ENCODE results near the gene OR7C2.
"Not testable (repeated sequence)": the region's sequence is repeated elsewhere in the genome, so short reads cannot be mapped to it uniquely, and the experiment has no call there.

OR7C2 gene

DNA sequence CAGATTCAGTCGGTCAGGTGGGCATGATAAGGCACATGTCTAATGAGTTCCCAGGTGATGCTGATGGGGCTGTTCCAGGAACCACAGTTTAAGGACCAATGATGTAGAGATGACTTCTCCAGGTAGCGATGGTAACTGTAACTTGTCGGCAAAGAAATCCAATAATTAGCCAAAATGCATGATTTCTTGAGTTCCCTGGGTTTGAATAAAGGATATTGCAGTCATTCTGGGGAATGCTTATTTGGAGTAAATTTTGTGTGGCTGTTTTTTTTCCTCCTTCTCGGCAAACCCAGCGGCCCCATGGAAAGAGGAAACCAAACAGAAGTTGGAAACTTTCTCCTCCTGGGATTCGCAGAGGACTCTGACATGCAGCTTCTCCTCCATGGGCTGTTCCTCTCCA, at the start of gene OR7C2:
OR7C2 (plus strand) TSS at position 301 of the 400 bp plus-strand sequence; CDS start at position 301, 0 bp downstream.
- DNase-seq: no peak

DNA sequence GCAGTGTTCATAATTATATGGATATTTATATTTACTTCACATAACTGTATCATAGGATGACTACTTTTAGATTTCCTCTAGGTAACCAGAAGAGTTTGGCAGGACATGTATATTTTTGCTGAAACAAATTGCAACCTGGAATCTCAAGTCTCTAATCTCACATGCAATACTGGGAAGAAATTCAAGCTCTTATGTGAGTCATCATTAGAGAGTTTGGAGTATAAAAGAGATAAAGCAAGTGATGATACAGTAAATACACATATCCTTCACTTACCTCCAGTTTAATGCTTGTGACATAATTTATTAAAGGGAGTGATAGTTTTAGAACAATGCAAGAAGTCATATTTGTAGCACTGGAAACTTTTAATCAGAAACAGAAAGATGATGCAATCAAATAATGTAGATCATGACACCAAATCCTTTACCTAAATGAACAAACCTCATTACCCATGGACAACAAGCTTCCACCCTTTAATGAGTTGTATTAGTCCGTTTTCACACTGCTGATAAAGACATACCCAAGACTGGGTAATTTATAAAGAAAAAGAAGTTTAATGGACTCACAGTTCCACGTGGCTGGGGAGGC, 39.5 kb upstream of the OR7C2 start:
- DNase-seq: no peak

DNA sequence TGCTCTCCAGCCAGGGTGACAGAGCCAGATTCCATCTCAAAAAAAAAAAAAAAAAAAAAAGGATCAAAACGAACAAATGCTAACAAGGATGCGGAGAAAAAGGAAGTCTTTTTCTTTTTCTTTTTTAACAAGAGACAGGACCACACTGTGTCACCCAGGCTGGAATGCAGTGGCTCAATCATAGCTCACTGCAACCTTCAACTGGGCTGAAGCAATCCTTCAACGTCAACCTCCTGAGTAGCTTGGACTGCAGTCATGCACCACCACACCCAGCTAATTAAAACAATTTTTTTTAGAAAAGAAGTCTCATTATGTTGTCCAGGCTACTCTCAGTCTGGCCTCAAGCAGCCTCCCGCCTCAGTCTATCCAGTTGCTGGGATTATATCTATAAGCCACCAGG, 34.6 kb upstream of the OR7C2 start:
- DNase-seq: no peak

DNA sequence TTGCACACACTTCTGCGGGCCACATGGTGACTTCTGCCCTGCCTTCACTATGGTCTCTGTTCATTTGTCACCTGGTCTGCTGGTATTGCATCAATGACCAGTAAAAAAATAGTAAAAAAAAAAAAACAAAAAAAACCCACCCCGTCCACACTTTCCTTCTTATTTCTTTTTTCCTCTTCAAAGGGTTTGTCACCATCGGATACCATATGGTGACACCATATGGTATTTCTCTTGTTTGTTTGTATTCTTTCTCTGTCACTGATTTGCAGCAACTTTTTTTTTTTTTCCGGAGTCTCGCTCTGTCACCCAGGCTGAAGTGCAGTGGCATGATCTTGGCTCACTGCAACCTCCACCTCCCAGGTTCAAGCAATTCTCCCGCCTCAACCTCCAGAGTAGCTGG, 26.2 kb upstream of the OR7C2 start:
- no peak for DNase-seq

DNA sequence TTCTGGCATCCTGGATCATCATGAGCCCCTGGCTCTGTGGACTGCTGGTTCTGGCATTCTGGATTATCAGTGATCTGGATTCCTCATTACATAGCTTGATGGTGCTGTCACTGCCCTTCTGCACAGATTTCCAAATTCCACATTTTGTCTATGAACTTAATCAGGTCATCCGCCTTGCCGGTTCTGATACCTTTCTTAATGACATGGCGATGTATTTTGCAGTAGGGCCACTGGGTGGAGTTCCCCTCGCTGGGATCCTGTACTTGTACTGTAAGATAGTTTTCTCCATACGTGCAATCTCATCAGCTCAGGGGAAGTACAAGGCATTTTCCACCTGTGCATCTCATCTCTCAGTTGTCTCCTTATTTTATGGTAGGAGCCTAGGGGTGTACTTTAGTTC, 24.4 kb upstream of the OR7C2 start:
- DNase-seq: no peak

DNA sequence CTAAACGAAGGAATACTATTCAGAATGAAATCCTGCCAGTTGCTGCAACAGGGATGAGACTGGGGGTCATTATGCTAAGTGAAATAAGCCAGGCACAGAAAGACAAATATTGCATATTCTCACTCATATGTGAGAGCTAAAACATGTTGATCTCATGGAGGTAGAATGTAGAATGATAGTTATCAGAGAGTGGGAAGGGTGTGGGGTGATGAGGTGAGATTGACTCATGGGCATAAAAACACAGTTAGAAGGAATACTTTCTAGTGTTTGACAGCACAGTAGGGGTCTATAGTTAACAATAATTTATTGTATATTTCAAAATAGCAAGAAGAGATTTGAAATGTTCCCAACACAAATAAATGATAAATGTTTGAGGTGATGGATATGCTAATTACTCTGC, 7.8 kb upstream of the OR7C2 start:
- DNase-seq: no peak

DNA sequence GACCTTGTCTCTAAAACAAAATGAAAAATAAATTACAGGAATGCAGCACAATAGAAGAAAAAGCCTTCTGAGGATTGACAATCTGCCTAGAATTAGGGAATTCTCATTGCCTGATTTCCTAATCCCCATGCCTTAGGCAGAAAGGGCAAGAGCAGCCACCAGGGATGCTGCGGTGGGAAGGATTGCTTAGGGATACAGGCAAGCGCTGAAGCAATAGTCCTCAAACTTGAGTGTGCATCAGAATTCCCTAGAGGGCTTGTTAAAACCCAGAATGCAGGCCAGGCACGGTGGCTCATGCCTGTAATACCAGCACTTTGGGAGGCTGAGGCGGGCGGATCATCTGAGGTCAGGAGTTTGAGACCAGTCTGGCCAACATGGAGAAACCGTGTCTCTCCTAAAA, 1.0 kb upstream of the OR7C2 start:
- DNase-seq: no peak

DNA sequence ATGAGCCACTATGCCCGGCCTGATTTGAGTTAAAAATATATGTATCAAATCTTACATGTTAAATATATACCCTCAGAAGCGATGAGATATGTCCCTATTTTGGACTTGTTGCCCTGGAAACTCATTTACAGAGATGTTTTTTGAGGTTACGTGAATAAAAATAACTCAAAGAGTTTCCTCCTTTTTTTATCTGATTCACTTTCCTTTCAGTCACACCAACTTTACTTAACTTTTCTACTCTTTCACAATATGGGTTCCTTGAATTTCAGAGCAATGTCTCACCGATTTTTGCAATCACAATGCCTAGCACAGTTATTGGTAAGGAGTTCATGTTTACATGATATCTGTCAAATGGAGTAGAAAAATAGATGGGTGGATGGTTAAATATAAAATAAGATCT, 2.3 kb downstream of the OR7C2 start:
- no peak for DNase-seq

DNA sequence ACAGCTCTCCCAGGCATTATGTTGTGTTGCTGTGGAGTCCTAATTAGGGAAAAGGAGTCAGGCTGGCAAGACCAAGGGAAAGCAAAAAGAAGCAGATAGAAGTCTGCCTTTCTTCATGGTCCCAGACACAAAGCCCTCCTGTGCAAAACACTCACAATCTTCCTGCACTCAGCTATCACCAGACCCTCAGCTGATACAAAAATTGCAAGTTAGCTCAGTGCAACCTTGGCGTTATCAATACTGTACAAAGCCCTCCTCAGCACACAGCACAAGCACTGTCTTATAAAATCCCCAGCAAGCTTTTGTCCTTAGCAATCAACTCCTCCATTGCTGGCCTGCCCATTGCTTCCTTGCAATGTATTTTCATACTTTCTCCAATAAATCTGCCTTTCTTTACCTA, 3.2 kb downstream of the OR7C2 start:
- no peak for DNase-seq

DNA sequence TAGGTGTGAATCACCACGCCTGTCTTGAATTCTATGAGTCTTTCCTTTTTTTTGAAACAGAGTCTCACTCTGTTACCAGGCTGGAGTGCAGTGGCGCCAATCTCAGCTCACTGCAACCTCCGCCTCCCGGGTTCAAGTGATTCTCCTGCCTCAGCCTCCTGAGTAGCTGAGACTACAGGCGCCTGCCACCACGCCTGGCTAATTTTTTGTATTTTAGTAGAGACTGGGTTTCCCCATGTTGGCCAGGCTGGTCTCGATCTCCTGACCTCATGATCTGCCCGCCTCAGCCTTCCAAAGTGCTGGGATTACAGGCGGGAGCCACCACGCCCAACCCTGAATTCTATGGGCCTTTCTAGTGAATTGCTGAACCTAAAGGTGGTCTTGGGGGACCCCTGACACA, 8.1 kb downstream of the OR7C2 start:
- not testable (repeated sequence) for DNase-seq

DNA sequence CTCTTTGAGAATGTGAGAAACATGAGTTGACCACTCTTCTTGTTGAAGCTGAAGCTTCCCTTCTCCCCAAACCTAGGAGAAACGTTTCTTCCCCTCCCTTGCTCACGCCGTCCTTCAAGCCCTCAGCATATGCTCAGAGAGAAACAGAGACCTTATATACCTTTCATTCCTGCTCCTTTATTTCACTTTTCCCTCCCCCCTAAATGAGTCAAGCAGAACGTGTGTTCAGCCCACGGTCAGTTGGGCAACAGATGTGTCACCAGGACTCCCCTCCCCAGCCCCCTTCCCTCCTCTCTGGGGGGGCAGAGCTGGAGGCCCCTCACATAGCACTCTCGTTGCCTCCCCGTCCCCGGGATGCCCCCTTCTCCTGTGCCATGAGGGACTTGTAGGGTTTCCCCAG, 8.6 kb downstream of the OR7C2 start:
- no peak for DNase-seq

DNA sequence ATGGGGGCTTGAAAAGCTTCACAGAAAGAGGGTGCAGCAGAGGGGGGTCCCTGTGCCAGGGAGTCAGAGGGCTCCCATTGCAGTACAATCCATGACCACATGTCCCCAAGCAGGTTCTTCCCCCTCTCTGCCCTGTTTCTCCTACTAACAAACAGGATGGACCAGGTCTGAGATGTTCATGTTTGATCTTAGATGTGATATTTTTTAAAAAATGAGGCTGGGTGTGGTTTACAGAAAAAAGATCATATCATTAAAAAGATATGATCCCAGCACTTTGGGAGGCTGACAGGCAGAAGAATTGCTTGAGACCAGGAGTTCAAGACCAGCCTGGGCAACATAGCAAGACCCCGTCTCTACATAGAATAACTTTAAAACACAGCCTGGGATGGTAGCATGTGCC, 9.1 kb downstream of the OR7C2 start:
- DNase-seq: no peak

DNA sequence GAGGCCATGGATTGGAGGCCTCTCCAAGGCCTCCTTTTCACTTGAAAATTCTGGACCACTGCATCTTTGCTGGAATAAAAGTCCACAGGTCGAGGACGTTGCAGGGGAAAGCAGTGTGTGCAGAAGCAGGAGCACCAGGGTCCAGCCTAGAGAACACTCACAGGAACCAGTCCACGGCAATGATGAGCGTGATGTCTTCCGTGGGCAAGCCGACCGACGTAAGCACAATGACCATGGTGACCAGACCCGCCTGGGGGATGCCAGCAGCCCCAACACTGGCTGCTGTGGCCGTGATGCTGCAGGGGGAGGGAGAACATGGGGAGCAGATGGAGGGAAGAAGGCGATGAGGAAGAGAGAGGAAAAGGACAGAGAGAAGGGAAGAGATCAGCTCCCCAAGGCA, 11.5 kb downstream of the OR7C2 start:
- no peak for DNase-seq

DNA sequence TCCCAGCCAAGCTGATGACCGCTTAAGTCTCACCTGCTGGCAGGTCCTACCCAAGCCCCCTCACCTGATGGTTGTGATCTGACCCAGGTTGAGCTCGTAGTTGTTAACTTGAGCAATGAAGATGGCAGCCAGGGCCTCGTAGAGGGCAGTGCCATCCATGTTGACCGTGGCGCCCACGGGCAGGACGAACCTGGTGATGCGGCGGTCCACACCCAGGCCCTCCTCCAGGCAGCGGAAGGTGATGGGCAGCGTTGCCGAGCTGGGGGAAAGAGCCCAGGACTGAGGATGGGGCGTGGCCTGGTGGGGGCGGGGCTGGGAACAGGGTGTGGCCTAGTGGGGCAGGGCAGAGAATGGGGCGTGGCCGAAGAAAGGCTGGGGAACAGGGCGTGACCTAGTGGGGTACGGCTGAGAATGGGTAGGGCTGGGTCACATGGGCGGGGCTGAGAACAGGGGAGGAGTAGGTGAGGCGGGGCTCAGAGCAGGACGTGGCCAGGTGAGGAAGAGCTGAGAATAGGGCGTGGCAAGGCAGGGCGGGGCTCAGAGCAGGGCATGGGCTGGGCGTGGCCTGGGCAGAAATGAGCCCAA, 12.9 kb downstream of the OR7C2 start:
- DNase-seq: no peak

DNA sequence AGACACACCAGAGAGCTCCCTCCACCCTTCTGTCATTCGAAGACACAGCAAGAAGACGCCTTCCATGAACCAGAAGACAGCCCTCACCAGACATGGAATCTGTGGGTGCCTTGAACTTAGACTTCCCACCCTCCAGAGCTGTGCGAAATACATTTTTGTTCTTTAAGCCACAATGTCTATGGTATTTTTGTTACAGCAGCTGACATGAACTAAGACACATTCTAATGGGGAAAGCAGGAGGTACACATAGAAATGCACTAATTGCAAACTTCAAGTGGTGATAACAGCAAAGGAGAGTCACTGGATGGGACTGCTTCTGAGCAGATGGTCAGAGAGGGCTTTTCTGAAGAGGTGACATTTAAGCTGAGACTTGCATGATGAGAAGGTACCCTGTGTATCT, 16.2 kb downstream of the OR7C2 start:
- no peak for DNase-seq

DNA sequence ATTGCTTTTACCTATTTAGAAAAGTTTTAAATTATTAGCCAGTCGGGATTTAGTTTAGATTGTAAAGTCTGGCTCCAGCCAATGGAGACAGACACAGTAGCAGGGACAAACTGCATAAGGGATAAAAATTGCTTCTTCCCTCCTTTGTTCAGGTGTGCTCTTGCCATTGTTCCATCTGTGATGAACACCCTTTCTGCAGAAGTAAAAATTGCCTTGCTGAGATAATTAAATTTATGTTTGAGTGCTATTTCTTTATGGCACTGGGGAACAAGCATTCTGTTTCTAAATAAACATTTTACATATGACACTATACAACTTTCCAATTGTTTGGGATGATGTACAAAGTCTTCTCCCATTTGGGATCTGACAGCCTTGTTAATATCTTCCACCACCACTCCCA, 18.0 kb downstream of the OR7C2 start:
- DNase-seq: no peak

DNA sequence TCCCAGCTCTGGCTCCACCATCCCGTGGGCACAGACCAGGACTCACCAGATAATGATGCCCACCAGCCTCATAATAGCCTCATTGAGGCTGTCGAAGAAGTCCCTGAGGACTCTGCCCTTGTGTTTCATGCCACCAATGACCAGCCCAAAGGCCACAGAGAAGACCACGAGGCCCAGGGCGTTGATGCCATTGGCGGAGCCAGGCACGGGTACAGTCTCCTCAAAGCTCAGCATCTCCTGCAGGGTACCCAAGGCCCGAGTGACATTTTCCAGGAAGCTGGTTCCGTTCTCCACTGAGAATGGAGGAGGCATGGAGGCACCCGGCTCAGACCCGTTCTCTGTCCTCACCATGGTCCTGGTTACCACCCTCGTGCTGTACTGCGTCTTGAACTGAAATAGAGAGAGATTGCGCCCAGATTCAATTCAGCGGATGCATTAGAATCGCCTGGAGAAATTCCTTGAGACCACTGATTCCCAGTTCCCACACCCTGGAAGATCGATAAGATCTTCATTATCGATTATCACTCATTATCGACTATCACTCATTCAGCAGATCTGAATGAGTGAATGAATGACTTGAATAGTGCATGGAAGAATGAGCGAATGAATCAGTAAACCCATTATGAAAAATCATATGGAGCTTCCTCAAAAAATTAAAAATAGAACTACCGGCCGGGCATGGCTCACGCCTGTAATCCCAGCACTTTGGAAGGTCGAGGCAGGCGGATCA, 20.8 kb downstream of the OR7C2 start:
- no peak for DNase-seq

DNA sequence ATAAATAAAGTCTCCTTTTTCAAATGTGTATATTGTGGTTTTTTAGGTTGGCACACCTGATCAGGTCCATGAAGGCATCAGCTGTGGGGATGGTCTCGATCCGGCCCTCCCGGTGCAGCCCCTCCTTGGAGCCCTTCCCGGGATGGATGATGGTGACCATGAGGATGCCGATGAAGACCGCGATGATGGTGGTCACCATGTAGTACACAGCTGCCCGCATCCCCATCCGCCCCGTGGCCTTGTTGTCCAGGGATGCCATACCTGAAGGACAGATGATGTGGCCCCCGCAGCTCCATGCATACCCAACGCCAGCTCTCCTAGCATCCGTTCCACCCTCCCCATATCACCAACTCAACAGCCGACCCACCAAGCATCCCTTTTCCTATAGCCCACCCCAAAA, 27.0 kb downstream of the OR7C2 start:
- no peak for DNase-seq

DNA sequence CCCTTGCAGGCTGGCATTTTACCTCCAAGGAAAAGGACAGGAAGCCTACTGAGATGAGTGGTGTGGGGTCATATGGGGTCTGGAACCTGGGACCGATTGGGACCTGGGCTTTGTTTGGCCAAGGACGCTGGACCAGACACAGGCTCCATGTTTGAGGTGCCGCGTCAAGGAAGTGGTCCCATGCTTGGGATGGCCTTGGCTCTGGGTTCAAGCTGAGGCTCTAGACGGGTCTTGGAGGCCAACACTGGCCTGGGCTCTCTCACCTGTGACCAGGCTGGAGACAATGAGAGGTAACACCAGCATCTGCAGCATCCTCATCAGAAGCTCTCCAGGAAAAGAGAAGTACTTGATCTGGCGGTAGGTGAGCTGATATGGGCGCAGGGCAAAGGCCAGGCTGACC, 30.2 kb downstream of the OR7C2 start:
- DNase-seq: no peak

DNA sequence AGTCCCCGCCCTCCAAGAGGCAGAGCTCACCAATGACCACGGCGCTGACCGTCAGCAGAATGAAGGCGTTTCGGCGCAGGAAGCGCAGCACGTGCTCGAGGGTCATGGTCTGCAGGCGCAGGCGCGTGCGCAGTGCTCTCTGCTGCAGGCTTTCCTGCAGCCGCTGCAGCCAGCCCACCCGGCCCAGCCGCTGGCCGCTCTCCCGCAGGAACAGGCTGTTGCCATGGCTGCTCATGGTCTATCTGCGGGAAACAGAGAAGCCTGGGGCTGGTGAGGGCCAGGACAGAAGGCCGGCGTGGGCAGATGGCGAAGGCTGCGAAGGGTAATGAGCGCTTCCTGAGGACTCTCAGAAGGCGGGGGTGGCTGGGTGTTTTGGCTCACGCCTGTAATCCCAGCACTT, 31.4 kb downstream of the OR7C2 start:
- no peak for DNase-seq

DNA sequence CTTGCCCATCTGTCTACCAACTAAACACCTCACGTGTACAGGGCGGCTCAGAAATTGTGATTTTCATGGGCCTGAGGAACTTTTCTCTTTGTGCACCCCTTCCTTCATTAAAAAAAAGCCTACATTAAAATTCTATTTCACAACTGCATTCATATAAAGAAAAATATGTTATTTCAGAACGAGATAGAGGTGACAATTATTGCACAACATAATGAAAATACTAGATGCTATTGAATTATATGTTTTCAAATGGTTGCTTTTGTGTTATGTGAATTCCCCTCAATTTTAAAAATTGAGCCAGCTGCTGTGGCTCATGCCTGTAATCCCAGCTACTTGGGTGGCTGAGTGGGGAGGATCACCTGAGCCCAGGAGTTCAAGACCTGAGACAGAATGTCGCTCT, 33.2 kb downstream of the OR7C2 start:
- no peak for DNase-seq

DNA sequence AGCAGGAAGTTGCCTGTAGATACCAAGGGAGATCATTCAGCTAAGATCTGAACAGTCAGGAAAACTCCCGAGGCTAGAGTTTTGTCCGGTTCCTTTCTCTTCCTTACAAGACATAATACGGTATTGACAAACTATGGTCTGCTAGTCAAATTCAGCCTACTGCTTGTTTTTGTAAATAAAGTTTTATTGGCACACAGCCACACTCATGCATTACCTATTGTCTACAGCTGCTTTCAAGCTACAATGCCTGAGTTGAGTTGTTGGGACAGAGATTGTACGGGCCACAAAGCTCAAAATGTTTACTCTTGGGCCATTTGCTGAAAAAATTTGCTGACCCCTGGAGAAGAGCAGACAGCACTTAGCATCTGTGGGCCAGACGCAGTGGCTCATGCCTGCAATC, 35.8 kb downstream of the OR7C2 start:
- DNase-seq: no peak

DNA sequence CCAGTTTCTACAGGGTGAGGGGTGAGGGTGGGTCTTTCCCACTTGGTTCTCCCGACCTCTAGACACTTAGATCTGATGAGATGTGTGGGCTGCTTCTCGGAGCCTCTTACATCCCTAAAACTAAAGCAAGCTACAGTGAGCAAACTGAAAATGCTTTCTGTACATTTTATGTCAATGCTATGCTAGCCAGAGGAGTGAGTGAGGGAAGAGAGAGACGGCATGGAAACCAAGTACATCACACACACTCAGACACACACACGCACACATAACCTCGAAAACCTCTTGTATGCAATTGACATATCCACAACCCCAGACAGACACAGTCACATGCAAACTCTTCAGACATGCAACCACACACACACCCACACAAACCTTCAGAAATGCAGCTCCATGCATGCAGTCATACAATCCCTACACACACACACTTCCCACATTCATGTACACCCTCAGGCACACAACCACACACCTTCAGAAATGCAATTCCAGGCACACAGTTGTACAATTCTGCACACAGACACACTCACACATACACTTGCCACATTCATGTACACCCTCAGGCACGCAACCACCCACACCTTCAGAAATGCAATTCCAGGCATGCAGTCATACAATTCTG, 37.0 kb downstream of the OR7C2 start:
- no peak for DNase-seq

Measured in activated CD4-positive, CD25-positive, alpha-beta regulatory T cell (primary cell).